ENCODE measurements around the gene DAPP1. TPM values are rescaled to one million over a fixed set of nuclear protein-coding genes. Genes with fewer than 3 reads are reported as not detected.

The DAPP1 gene
- total RNA-seq, 1 donor from 2014 or later, result not detected

DNA sequence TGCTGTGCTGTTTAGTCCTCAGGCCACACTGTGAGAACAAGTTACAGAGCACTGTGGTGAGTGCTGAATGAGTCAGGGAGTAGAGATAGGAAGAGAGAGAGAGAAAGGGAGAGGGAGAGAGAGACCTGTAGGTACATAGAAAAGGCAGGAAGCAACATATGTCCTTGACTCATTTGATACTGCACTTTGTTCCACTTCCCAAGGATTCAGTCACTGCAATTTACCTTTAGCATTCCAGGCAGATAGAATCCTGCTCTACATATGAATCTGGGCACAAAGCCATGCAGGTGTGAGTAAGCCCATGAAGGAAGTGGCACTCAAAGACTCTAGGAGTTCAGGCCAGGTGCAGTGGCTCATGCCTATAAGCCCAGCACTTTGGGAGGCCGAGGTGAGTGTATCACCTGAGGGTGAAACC, 1.0 kb upstream of the DAPP1 start:
- Mint-ChIP-seq H3K27me3 (ENCODE audit: unreplicated experiment) (no peaks in the 10 kb centered on the region), H3K4me1 (ENCODE audit: low read depth, unreplicated experiment) (no peaks in the 10 kb centered on the region), H3K9me3 (ENCODE audit: unreplicated experiment) (peaks cover 3% of the 10 kb centered on the region), H3K4me3 (ENCODE audit: unreplicated experiment) (no peak overlapping the region), H3K36me3 (ENCODE audit: unreplicated experiment) (peaks cover 4% of the 10 kb centered on the region), H3K27ac (ENCODE audit: unreplicated experiment) (no peak overlapping the region)
- TF ChIP-seq, protein P1, sequence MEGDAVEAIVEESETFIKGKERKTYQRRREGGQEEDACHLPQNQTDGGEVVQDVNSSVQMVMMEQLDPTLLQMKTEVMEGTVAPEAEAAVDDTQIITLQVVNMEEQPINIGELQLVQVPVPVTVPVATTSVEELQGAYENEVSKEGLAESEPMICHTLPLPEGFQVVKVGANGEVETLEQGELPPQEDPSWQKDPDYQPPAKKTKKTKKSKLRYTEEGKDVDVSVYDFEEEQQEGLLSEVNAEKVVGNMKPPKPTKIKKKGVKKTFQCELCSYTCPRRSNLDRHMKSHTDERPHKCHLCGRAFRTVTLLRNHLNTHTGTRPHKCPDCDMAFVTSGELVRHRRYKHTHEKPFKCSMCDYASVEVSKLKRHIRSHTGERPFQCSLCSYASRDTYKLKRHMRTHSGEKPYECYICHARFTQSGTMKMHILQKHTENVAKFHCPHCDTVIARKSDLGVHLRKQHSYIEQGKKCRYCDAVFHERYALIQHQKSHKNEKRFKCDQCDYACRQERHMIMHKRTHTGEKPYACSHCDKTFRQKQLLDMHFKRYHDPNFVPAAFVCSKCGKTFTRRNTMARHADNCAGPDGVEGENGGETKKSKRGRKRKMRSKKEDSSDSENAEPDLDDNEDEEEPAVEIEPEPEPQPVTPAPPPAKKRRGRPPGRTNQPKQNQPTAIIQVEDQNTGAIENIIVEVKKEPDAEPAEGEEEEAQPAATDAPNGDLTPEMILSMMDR (IDR thresholded peaks at IDR 0.05; ENCODE audit: partially characterized antibody, unreplicated experiment), result no peak
- no peak for DNase-seq

DNA sequence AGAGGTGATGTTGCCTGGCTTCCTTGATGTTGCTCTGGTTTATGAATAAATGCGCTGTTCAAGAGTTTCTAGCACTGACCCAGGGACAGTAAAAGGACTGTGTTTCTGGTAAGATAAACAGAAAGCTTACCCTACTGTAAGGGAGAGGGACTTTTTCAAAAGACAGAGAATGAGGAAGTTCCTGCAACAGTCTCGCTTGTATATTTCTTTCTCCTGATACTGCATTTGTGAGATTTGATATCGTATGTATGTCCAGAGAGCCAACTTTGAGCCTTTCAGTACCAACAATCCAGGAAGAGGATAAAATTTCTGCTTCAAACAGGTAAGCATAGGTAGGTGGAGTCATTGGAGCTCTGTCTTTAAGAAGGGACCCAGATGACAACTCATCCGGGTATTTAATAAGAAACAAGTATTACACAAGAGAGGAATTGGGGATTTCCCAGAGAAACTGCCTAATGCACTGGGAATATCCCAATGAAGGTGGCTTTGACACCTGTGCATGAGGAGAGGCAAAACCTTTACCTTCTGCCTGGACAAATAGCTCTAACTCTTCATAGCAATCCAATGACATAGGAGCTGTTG, 773 bp downstream of the DAPP1 start:
- TF ChIP-seq, protein P1 (IDR thresholded peaks at IDR 0.05; ENCODE audit: partially characterized antibody, unreplicated experiment), result no peak
- Mint-ChIP-seq H3K27ac (ENCODE audit: unreplicated experiment) (no peak overlapping the region), H3K4me1 (ENCODE audit: low read depth, unreplicated experiment) (no peaks in the 10 kb centered on the region), H3K4me3 (ENCODE audit: unreplicated experiment) (no peak overlapping the region), H3K36me3 (ENCODE audit: unreplicated experiment) (peaks cover 4% of the 10 kb centered on the region), H3K9me3 (ENCODE audit: unreplicated experiment) (peaks cover 3% of the 10 kb centered on the region), H3K27me3 (ENCODE audit: unreplicated experiment) (no peaks in the 10 kb centered on the region)
- no peak for DNase-seq

DNA sequence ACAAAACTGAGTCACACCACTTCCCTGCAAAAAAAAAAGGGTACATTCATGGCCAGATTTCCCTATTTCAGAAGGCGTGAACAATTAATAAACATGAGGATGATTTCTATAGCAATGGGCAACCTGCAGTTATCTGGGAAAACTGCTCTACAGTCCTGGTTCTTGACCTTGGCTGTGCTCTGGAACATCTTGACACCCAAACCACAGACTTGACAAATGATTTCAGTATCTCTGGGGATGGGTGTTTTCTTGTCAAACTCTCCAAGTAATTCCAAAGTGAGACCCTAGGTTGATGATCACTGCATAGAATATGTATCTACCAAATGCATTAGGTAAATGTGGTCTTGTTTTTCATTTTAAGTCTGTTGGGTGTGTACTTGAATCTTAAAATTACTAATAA, 2.0 kb downstream of the DAPP1 start:
- TF ChIP-seq, protein P1 (IDR thresholded peaks at IDR 0.05; ENCODE audit: partially characterized antibody, unreplicated experiment), result no peak

DNA sequence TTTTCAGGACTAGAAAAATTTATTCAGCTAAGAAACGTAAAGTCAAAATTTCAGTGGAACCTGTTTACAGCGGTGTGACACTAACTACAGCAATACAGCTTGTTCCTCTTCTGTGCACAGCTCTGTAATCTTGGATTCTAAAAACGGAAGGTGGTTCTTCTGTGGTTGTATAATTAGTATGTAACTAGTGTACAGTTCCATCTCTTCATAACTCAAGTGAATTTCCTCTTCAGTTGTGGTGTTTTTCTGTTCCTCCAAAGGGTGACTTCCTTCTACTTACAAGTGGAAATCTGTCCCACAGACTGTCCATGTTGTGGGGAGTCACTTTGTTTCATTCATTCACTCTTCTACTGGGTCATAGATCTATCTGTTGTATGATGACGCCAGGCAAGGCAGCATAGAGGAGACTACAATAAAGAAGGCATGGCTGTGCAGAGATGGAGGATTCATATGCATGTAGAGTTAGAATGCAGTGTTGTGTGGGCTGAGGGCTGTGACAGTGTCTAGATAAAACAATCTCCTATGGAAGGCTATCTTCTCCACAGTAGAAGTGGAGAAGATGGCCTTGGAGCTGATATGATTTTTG, 5.4 kb downstream of the DAPP1 start:
- H3K4me1 Mint-ChIP-seq (ENCODE audit: low read depth, unreplicated experiment), result peaks cover 10% of the 10 kb centered on the region
- no peak overlapping the region for H3K4me3 Mint-ChIP-seq (ENCODE audit: unreplicated experiment)
- H3K9me3 Mint-ChIP-seq (ENCODE audit: unreplicated experiment), result no peaks in the 10 kb centered on the region
- no peak overlapping the region for H3K27ac Mint-ChIP-seq (ENCODE audit: unreplicated experiment)
- H3K27me3 Mint-ChIP-seq (ENCODE audit: unreplicated experiment), result no peaks in the 10 kb centered on the region
- no peaks in the 10 kb centered on the region for H3K36me3 Mint-ChIP-seq (ENCODE audit: unreplicated experiment)
- TF ChIP-seq, protein P1 (IDR thresholded peaks at IDR 0.05; ENCODE audit: partially characterized antibody, unreplicated experiment), result no peak
- no peak for DNase-seq

More for the DNA sequence above, 2.0 kb downstream of the DAPP1 start:
- H3K36me3 Mint-ChIP-seq (ENCODE audit: unreplicated experiment), result no peaks in the 10 kb centered on the region
- no peak overlapping the region for H3K27ac Mint-ChIP-seq (ENCODE audit: unreplicated experiment)
- H3K4me1 Mint-ChIP-seq (ENCODE audit: low read depth, unreplicated experiment), result no peaks in the 10 kb centered on the region
- H3K4me3 Mint-ChIP-seq (ENCODE audit: unreplicated experiment), result no peak overlapping the region
- no peak for DNase-seq
- H3K27me3 Mint-ChIP-seq (ENCODE audit: unreplicated experiment), result no peaks in the 10 kb centered on the region
- peaks cover 3% of the 10 kb centered on the region for H3K9me3 Mint-ChIP-seq (ENCODE audit: unreplicated experiment)

DNA sequence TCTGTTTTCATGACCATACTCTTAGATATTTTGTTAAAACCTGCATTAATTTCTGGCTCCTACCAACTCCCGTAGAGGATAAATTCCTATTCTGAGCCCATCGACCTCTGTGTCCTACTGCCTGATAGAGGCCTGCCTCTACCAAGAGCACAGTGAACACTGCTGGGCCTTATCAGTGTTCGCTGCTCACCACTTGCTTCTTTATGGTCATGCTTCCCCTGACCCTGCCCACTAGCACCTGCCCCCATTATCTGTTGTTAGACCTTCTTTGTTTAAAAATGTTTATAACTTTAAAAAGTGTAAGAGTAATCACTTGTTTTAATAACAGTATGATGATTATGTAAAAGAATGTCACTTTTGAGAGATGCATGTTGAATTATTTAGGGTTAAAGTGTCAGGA, 6.1 kb downstream of the DAPP1 start:
- no peaks in the 10 kb centered on the region for H3K27me3 Mint-ChIP-seq (ENCODE audit: unreplicated experiment)

More for the DNA sequence above, 6.1 kb downstream of the DAPP1 start:
- peaks cover 10% of the 10 kb centered on the region for H3K4me1 Mint-ChIP-seq (ENCODE audit: low read depth, unreplicated experiment)
- no peaks in the 10 kb centered on the region for H3K36me3 Mint-ChIP-seq (ENCODE audit: unreplicated experiment)
- no peak overlapping the region for H3K4me3 Mint-ChIP-seq (ENCODE audit: unreplicated experiment)
- TF ChIP-seq, protein P1 (IDR thresholded peaks at IDR 0.05; ENCODE audit: partially characterized antibody, unreplicated experiment), result no peak
- no peaks in the 10 kb centered on the region for H3K9me3 Mint-ChIP-seq (ENCODE audit: unreplicated experiment)
- H3K27ac Mint-ChIP-seq (ENCODE audit: unreplicated experiment), result no peak overlapping the region
- DNase-seq, result no peak

All from glutamatergic neuron (in vitro differentiated cells).